ENCODE measurements around the gene UCP3. TPM values are rescaled to one million over a fixed set of nuclear protein-coding genes. Genes with fewer than 3 reads are reported as not detected.
"Not testable (repeated sequence)": the region's sequence is repeated elsewhere in the genome, so short reads cannot be mapped to it uniquely, and the experiment has no call there.

Gene UCP3
- polyA plus RNA-seq, 4 donors = 0.54 to 1.3 (median 0.86) TPM

DNA sequence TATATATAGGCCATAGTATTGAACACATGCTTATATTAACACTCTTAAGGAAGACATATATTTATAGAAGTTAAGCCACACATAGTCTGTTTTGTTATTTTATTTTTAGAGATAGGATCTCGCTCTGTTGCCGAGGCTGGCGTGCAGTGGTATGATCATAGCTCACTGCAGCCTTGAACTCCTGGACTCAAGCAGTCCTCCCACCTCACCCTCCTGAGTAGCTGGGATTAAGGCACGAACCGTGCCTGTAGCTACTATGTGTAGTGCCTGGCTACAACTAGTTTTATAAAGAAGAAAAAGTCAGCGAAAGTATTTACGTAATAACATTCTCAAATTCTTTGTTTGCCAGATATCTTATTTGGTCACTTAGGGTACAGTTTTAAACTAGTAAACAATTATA is 20.7 kb downstream of the UCP3 start:
- Histone ChIP-seq H3K4me3 (ENCODE audit: low read depth in 1 of 3, low read length in 3 of 3) (no peak overlapping the region), H3K27me3 (ENCODE audit: control insufficient read depth in 3 of 3, insufficient read depth in 3 of 3, low read length in 3 of 3) (no peaks in the 10 kb centered on the region), H3K27ac (ENCODE audit: low read depth in 1 of 3, low read length in 2 of 3) (no peak overlapping the region), H3K9me3 (ENCODE audit: control insufficient read depth in 2 of 2, insufficient read depth in 1 of 2, low read depth in 1 of 2, low read length in 1 of 2) (no peaks in the 10 kb centered on the region), H3K4me1 (ENCODE audit: control insufficient read depth in 3 of 3, insufficient read depth in 2 of 3, low read depth in 1 of 3, low read length in 2 of 3) (peaks cover 0 to 5% (median 0%) of the 10 kb centered on the region in 3 donors), H3K36me3 (ENCODE audit: control insufficient read depth in 3 of 3, insufficient read depth in 2 of 3, low read depth in 1 of 3, low read length in 3 of 3) (no peaks in the 10 kb centered on the region)
- WGBS, 3 donors = 67 to 91% (median 73%) methylated on average over 7 of the region's 7 CpGs
- DNase-seq (no peak), FAIRE-seq (no peak)

DNA sequence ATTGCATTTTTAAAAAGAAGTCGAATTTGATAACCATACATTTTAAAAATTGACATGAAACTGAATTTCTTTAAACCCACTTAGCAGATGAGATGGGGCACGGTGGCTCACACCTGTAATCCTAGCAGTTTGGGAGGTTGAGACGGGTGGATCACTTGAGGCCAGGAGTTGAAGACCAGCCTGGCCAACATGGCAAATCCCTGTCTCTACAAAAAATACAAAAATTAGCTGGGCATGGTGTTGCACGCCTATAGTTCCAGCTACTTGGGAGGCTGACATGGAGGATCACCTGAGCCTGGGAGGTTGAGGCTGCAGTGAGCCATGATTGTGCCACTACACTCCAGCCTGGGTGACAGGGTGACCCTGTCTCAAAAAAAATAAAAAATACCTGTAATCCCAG is 23.2 kb downstream of the UCP3 start:
- not testable (repeated sequence) for DNase-seq; H3K4me3 ChIP-seq (ENCODE audit: low read depth in 1 of 3, low read length in 3 of 3); H3K27me3 ChIP-seq (ENCODE audit: control insufficient read depth in 3 of 3, insufficient read depth in 3 of 3, low read length in 3 of 3); FAIRE-seq; H3K9me3 ChIP-seq (ENCODE audit: control insufficient read depth in 2 of 2, insufficient read depth in 1 of 2, low read depth in 1 of 2, low read length in 1 of 2); H3K27ac ChIP-seq (ENCODE audit: low read depth in 1 of 3, low read length in 2 of 3); H3K36me3 ChIP-seq (ENCODE audit: control insufficient read depth in 3 of 3, insufficient read depth in 2 of 3, low read depth in 1 of 3, low read length in 3 of 3)
- WGBS, 3 donors = 91 to 95% (median 93%) methylated on average over 4 of the region's 4 CpGs
- H3K4me1 ChIP-seq (ENCODE audit: control insufficient read depth in 3 of 3, insufficient read depth in 2 of 3, low read depth in 1 of 3, low read length in 2 of 3) = peaks cover 0 to 12% (median 0%) of the 10 kb centered on the region in 3 donors

DNA sequence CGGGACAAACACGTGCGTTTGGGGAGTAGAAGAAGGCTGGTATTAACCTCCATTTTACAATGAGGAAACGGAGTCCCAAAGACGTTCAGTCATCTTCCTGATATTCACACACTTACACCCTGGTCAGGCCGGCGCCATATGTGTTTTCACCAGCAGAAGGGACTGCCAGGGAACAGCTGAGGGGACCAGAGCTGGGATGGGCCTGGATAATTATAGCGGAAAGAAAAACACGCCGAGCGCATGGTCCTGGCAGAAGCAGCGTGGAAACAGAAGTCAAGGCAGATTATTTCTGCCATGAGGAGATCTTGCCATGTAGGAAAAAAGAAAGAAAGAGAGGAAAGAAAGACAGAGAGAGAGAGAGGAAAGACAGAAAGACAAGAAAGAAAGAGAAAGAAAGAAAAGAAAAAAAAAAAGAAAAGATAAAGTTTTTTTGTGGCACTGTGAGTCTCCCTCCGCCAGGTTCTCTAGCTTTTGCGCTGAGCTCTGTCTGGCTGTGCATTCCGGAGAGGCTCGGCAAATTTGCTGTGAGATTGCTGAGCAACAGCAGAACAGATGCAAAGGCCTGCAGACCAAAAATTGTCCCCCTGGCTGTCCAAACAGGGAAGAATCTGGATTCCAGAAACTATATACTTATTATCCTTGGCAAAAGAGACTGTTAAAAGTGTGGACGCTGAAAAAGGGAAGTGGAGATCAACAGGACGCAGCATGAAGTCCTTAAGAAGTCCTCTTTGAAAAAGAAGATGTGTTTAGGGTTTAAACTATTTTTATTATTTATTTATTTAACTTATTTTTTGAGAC is 24.9 kb downstream of the UCP3 start:
- 55 to 68% (median 62%) methylated on average over 18 of the region's 18 CpGs for WGBS, 3 donors
- H3K27ac ChIP-seq (ENCODE audit: low read depth in 1 of 3, low read length in 2 of 3) = peak overlapping the region; percentile 55 to 95 (median 94)
- peaks cover 0 to 21% (median 2%) of the 10 kb centered on the region in 3 donors for H3K36me3 ChIP-seq (ENCODE audit: control insufficient read depth in 3 of 3, insufficient read depth in 2 of 3, low read depth in 1 of 3, low read length in 3 of 3)
- peak overlapping the region in 2 of 3 donors; percentile 66 to 77 for H3K4me3 ChIP-seq (ENCODE audit: low read depth in 1 of 3, low read length in 3 of 3)
- DNase-seq (no peak), FAIRE-seq (no peak)
- peaks cover 0 to 23% (median 0%) of the 10 kb centered on the region in 3 donors for H3K4me1 ChIP-seq (ENCODE audit: control insufficient read depth in 3 of 3, insufficient read depth in 2 of 3, low read depth in 1 of 3, low read length in 2 of 3)
- H3K9me3 ChIP-seq (ENCODE audit: control insufficient read depth in 2 of 2, insufficient read depth in 1 of 2, low read depth in 1 of 2, low read length in 1 of 2) = no peaks in the 10 kb centered on the region
- no peaks in the 10 kb centered on the region for H3K27me3 ChIP-seq (ENCODE audit: control insufficient read depth in 3 of 3, insufficient read depth in 3 of 3, low read length in 3 of 3)

DNA sequence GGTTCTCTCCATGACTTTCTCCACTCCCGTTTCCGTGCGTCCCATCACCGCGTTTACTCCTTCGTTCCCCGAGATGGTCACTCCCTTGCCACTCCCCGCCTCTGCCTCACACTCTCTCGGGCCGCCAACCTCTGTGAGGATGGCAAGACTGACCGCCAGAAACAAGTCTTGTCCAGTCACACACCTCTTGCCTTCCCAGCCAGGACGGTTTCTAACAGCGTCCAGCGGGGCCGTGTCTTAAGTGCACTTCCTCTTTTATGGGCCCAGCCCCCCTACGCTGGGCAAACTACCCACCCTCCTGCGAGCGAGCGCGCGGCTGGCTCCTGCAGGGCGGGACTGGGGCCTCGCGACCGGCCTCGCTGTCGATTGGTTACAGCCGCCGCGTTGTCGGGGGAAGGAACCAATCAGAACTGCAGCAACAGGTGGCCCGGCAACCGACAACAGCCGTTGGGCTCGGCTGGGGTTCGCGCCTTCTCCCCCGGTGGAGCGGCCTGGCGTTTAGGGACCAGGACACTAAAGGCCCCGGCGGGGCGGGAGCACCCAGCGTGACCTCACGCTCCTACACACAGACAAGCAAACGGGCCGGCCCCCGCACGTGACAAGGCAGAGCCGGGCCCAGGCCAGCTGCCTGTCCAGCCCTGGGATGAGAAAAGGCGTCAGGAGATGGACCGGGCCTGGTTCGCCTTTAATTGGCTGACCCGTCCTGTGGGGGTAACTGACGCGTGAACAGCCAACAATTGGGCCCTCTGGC is 25.7 kb downstream of the UCP3 start:
- Histone ChIP-seq H3K27ac (ENCODE audit: low read depth in 1 of 3, low read length in 2 of 3) (peak overlapping the region; percentile 78 to 95 (median 94)), H3K36me3 (ENCODE audit: control insufficient read depth in 3 of 3, insufficient read depth in 2 of 3, low read depth in 1 of 3, low read length in 3 of 3) (peaks cover 0 to 28% (median 2%) of the 10 kb centered on the region in 3 donors), H3K9me3 (ENCODE audit: control insufficient read depth in 2 of 2, insufficient read depth in 1 of 2, low read depth in 1 of 2, low read length in 1 of 2) (no peaks in the 10 kb centered on the region), H3K4me1 (ENCODE audit: control insufficient read depth in 3 of 3, insufficient read depth in 2 of 3, low read depth in 1 of 3, low read length in 2 of 3) (peaks cover 0 to 23% (median 0%) of the 10 kb centered on the region in 3 donors), H3K27me3 (ENCODE audit: control insufficient read depth in 3 of 3, insufficient read depth in 3 of 3, low read length in 3 of 3) (no peaks in the 10 kb centered on the region), H3K4me3 (ENCODE audit: low read depth in 1 of 3, low read length in 3 of 3) (peak overlapping the region; percentile 46 to 77 (median 66))
- WGBS, 3 donors = 0 to 1% (median 0%) methylated on average over 53 to 56 of the region's 56 CpGs
- FAIRE-seq = no peak
- peak; percentile 94 for DNase-seq

DNA sequence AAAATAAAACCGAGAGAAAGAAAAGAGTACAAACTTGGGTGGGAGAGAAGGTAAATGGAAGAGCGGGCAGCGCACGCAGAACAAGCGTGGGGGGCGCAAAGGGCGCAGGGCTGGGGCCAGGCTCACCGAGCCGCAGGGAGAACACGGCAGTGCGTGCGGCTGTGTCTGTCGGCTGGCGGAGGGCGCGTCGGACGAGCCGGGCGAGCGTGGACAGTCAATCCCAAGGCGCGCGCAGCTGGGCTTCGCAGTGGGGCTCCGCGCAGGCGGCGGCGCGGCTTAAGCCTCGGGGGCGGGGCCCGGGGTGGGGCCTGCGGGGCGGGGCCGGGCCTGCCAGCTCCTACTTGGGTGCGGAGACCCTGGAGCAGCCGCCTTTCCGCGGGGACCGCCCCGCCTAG is 26.3 kb downstream of the UCP3 start, which contains the start of gene UCP2:
Gene UCP2 (minus strand): TSS at position 249 of the 395 bp plus-strand sequence. CDS start 4,465 bp downstream, outside the sequence.
- FAIRE-seq (no peak), DNase-seq (peak in 1 of 2 donors; percentile 85)
- 0 to 2% (median 0%) methylated on average over 13 to 43 of the region's 43 CpGs for WGBS, 3 donors
- Histone ChIP-seq H3K27ac (ENCODE audit: low read depth in 1 of 3, low read length in 2 of 3) (peak within 1 kb of the TSS; percentile 78 to 95 (median 94)), H3K4me3 (ENCODE audit: low read depth in 1 of 3, low read length in 3 of 3) (peak within 1 kb of the TSS; percentile 46 to 77 (median 66)), H3K4me1 (ENCODE audit: control insufficient read depth in 3 of 3, insufficient read depth in 2 of 3, low read depth in 1 of 3, low read length in 2 of 3) (peaks cover 0 to 23% (median 0%) of the 10 kb centered on the region in 3 donors), H3K9me3 (ENCODE audit: control insufficient read depth in 2 of 2, insufficient read depth in 1 of 2, low read depth in 1 of 2, low read length in 1 of 2) (no peaks in the 10 kb centered on the region), H3K36me3 (ENCODE audit: control insufficient read depth in 3 of 3, insufficient read depth in 2 of 3, low read depth in 1 of 3, low read length in 3 of 3) (peaks cover 0 to 33% (median 2%) of the 10 kb centered on the region in 3 donors), H3K27me3 (ENCODE audit: control insufficient read depth in 3 of 3, insufficient read depth in 3 of 3, low read length in 3 of 3) (no peaks in the 10 kb centered on the region)

DNA sequence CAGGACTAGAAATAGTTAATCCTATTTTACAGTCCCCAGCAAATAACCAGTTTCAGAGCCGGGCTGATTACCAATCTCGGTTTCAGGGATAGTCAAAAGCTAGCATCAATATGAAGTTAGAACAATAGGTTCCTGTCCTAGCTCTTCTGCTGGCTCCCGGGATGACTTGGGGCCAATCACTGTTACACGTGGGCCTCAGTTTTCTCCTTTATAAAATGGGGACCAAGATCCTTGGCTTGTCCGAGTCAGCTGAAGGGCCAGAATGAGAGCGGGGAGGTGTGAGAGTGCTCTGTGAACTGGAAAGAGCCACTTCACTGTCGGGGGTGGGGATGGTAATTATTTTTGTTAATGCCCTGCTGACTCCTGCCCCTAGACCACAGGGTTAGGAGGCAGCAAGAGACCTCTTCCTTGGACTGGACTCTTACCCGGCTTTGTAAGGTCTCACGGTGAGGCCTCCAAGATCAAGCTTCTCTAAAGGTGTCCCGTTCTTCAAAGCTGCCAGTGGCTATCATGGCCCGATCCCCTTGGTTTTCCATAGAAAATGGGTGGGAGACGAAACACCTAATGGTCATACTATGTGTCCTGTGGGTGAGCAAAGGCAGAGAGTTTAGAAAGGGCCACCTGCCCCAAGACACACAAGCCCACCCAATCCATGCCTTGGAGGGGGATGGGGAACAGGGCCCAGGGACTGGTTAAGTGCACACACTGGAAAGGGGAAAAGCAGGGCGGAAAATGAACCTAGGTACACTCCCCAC is 27.7 kb downstream of the UCP3 start:
- peaks cover 0 to 23% (median 0%) of the 10 kb centered on the region in 3 donors for H3K4me1 ChIP-seq (ENCODE audit: control insufficient read depth in 3 of 3, insufficient read depth in 2 of 3, low read depth in 1 of 3, low read length in 2 of 3)
- no peaks in the 10 kb centered on the region for H3K27me3 ChIP-seq (ENCODE audit: control insufficient read depth in 3 of 3, insufficient read depth in 3 of 3, low read length in 3 of 3)
- H3K36me3 ChIP-seq (ENCODE audit: control insufficient read depth in 3 of 3, insufficient read depth in 2 of 3, low read depth in 1 of 3, low read length in 3 of 3) = peaks cover 5 to 43% (median 8%) of the 10 kb centered on the region in 3 donors
- H3K4me3 ChIP-seq (ENCODE audit: low read depth in 1 of 3, low read length in 3 of 3) = peak overlapping the region; percentile 46 to 77 (median 66)
- no peaks in the 10 kb centered on the region for H3K9me3 ChIP-seq (ENCODE audit: control insufficient read depth in 2 of 2, insufficient read depth in 1 of 2, low read depth in 1 of 2, low read length in 1 of 2)
- DNase-seq = peak in 1 of 2 donors; percentile 31
- 22 to 56% (median 27%) methylated on average over 13 of the region's 13 CpGs for WGBS, 3 donors
- no peak for FAIRE-seq
- peak overlapping the region in 2 of 3 donors; percentile 92 to 95 for H3K27ac ChIP-seq (ENCODE audit: low read depth in 1 of 3, low read length in 2 of 3)

DNA sequence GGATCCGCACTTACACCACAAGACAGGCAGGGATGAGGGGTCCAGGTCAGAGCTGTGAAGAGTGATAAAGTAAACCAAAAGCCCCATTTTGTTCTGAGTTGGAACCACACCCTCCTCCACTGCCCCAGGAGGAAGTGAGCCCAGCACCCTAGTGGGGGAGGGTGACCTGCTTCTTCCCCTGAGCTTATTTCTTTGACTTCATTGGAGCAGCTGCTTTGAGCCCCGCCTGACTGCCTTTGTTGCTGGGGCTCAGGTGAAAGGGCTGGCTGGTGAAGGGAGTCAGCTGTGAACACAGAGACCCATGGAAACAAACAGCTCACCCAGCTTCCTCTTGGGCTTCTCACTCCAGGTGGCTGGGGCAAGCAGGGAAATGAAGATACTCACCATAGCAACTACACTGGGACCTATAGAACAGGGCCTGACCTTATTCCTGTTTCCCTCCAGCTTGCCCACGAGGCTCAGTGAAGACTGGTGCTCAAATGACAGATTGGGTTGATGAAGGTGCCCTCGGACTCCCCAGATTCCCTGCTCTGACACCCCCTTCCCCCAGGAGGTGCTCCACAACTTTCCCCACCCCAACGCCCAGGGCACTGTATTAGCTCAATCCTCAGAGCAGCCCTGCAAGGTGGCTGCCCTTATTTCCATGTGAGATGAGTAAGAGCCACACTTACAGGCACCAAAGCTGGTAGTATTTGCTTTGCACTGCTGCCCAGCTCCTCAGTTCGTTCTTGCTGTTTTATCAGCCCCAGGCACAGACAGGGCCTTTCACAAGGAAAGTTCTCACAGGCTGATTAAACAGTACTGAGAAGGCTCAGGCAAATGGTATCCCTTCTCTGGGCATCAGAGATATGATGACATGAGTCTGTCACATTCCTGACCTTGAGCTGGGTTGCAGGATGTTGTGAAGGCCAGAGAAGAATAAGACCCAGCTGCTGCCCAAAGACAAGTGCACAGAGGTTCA is 28.6 kb downstream of the UCP3 start:
- Histone ChIP-seq H3K9me3 (ENCODE audit: control insufficient read depth in 2 of 2, insufficient read depth in 1 of 2, low read depth in 1 of 2, low read length in 1 of 2) (no peaks in the 10 kb centered on the region), H3K4me3 (ENCODE audit: low read depth in 1 of 3, low read length in 3 of 3) (peak overlapping the region in 2 of 3 donors; percentile 46 to 66), H3K36me3 (ENCODE audit: control insufficient read depth in 3 of 3, insufficient read depth in 2 of 3, low read depth in 1 of 3, low read length in 3 of 3) (peaks cover 5 to 52% (median 10%) of the 10 kb centered on the region in 3 donors), H3K27ac (ENCODE audit: low read depth in 1 of 3, low read length in 2 of 3) (peak overlapping the region; percentile 35 to 95 (median 92)), H3K27me3 (ENCODE audit: control insufficient read depth in 3 of 3, insufficient read depth in 3 of 3, low read length in 3 of 3) (no peaks in the 10 kb centered on the region), H3K4me1 (ENCODE audit: control insufficient read depth in 3 of 3, insufficient read depth in 2 of 3, low read depth in 1 of 3, low read length in 2 of 3) (peaks cover 0 to 23% (median 0%) of the 10 kb centered on the region in 3 donors)
- FAIRE-seq = no peak
- WGBS, 3 donors = 10 to 40% (median 21%) methylated on average over 6 of the region's 6 CpGs
- DNase-seq = peak; percentile 80 to 85

Data from small intestine (tissue), 7 donors.